ENCODE results near the gene NPHS1. TPM values are rescaled to one million over a fixed set of nuclear protein-coding genes. Genes with fewer than 3 reads are reported as not detected.
A peak's percentile ranks its signal among the peaks of the same experiment; 100 is the strongest.
"Not testable (repeated sequence)": the region's sequence is repeated elsewhere in the genome, so short reads cannot be mapped to it uniquely, and the experiment has no call there.

The NPHS1 gene
- total RNA-seq, 1 experiment from 2014 or later: not detected

DNA sequence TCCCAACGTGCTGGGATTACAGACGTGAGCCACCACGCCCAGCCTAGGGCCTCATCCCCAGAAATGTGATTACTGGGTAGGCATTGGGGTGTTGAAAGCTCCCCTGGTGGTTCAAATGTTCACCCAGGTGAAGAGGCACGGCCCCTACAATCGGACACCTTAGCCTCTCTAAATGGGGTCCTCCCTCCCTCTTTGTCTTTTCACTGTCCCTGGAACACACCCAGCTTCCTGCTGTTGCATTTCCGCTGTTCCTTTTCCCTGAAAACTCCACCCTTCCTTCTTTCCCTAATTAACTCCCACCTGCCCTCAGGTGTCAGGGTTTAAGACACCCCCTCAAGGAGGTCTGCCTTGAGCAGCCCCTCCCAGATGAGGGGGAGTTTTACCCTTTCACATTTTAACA is 36.0 kb downstream of the NPHS1 start:
- DNase-seq (ENCODE audit: low read depth): no peak

DNA sequence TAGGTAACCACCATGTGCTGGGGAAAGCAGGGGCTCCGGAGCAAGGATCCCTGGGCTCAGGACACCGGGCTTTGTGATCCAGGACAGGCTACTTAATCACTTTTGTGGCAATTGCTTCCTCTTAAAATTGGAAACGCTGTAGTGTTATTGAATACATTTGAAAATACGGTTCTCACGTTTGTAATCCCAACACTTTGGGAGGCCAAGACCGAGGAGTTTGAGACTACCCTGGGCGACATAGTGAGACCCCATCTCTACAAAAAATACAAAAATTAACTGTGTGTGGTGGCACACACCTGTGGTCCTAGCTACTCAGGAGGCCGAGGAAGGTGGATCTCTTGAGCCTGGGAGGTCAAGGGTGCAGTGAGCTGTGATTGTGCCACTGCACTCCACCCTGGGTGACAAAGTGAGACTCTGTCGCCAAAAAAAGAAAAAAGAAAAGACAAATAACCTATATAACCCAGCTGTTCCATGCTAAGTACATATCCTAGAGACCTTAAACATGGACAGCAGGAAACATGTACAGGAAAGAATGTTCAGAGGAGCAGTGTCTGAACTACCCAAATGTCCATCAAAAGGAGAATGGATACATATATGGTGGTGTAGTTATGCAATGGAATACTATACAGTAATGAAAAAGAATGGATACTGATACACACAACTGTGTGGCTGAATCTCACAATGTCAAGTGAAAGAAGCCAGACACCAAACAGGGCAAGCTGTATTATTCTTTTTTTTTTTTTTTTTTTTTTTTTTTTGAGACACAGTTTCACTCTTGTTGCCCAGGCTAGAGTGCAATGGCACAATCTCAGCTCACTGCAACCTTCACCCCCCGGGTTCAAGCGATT is 39.0 kb downstream of the NPHS1 start:
- DNase-seq (ENCODE audit: low read depth): no peak

DNA sequence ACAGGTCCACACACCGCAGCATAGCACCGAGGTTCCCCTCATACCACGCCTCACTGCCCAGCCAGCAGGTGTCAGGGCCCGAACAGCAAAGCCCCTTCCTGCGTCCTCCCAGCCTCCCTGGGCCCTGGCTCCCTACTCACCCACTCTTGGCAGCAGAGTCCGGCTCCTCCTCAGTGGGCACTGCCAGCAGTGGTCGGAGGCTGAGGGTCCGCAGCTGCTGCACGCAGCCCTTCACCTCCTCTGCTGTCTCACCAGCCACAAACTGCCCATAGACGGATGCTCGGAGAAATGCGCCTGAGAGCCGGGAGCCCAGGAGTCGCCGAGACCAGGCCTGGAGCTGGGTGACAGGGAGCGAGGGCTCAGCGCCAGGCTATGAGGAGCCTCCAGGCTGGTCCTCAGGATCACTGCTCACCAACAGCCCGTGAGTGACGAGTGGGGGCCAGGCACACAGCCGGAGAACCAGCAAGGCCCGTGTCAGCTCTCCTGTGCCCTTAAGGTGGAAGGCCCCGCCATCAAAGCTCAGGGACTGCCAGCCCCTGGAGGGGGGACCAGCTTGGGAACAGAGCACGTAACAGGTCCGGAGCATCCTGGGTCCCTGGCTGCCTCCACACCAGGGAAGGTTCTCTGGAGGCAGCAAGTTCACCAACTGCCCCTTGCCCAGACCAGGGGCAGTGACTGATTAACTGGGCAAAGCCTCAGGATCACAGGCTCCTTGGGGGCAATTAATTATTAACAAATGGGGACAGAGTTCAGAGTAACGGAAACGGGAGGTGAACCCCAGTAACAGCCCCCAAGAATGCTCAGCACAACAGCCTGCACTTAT is 39.9 kb downstream of the NPHS1 start, which contains the start of gene PRODH2:
Gene PRODH2 (minus strand): TSS at position 626 of the 823 bp plus-strand sequence. CDS start 40 bp downstream, at position 586.
- DNase-seq (ENCODE audit: low read depth): no peak

DNA sequence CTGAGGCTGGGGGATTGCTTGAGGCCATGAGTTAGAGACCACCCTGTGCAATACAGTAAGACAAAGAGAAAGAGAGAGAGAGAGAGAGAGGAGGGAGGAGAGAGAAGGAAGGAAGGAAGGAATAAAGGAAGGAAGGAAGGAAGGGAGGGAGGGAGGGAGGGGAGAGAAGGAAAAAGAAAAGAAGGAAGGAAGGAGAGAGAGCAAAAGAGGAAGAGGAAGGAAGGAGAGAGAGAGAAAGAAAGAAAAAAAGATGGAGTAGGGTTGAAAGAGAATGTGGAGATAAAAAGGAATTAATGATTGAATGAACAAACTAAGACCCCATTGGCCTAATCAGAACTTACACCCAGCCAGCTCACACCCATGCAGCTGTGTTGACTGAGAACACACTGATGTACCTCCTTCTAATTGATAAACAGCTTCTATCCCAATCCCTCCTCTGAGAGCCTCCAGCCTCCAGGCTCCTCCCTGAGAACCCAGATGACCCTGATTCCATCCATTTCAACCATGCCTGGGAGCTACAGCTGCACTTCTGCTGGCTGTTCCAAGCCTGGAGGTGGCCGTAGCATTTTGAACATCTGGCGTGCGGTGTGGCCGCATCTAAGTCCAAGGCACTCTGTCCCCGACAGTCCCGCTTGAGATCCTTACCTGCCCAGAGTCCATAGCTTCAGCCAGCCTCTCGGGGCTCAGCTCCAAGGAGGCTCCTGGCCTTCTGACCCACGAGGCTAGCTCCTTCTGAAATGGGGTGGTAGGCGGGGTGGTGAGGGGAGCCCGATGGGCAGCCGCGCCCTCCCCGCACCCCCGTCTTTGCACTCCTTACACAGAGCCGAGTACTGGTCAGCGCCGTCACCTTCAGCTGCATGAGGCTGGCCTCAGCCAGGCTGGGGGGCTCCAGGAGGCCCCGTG is 40.7 kb downstream of the NPHS1 start:
- DNase-seq (ENCODE audit: low read depth): no peak

DNA sequence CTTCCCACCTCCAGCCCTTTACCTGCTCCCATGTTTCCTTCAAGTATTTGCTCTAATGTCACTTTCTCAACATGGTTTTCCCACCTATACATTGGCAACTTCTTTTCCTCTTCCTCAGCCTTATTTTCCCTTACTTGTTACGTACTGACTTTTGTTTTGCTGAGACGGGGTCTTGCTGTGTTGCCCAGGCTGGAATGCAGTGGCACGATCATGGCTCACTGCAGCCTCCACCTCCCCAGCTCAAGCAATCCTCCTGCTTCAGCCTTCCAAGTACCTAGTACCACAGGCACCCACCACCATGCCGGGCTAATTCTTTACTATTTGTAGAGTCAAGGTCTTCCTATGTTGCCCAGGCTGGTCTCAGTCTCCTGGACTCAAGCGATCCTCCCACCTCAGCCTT is 44.7 kb downstream of the NPHS1 start:
- DNase-seq (ENCODE audit: low read depth): no peak

DNA sequence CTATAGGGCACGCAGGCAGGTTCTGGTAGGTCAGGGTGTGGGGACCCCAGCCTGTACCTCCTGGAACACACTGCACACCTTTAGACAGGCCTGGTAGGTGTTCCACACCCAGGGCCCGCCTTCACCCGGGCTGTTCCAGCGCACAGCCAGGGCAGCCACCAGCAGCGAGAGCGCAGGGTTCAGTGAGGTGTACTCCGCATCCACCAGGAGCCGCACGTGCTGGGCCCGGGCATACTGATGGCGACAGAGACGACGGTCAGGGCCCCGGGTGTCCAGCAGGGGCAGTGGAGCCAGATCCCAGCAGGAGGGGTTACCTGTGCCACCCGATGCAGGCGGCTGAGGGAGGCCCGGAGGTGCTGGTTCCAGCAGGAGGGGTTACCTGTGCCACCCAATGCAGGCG is 45.7 kb downstream of the NPHS1 start:
- no peak for DNase-seq (ENCODE audit: low read depth)

DNA sequence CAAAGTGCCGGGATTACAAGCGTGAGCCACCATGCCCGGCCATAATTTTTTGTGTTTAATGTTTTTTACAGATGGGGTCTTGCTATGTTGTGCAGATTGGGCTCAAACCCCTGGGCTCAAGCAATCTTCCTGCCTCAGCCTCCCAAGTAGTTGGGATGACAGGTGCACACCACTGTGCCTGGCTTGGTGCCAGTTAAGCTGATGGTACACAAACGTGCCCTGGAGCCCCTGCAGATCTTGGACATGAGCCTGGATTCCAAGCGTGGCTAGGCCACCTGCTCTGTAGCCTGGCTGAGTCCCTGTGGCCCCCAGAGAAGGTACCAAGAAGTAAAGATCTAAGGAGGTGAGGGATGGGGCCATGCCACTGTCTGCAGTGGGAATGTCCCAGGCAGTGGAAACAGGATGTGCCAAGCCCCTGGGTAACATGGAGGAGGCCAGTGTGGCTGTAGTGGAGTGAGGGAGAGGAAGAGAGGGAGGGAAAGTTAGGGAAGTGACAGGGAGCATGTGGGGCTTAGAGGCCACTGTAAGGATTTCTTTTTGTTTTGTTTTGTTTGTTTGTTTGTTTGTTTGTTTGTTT is 46.7 kb downstream of the NPHS1 start:
- no peak for DNase-seq (ENCODE audit: low read depth)

DNA sequence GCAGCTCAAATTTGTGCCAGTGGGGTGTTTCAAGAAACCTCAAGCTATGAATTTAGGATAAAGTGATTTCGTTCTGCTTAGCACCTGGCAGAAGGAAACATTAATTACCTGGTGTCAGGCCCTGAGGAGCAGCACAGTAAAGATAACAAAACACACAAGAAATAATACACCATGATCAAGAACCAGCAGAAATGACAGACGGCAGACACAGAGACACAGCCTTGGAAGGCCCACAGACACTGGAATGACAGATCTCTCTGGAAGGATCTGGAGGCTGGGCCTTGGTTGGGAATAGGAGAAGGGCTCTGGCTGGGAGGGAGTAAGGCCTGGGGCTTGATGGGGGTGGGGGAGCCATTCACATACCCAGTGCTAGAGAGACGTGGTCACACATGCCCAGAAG is 50.5 kb downstream of the NPHS1 start:
- DNase-seq (ENCODE audit: low read depth): no peak

DNA sequence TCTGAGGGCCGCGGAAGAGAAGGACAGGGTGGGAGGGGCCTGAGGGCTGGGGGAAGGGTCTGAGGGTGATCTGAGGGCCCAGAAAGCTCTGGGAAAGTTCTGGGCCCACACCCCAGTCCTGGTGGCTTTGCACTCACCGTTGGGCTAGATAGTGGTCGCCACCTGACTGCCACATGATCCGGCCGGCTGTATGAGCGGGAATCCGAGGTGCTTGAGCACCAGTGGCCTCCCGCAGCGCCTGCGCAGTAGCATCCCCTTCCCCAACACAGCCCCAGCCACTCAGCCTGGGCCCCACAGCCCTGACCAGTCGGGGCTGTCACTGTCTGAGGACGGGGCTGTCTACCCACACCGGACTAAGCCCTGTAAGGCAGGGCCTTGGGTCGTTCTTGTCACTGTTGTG is 54.6 kb downstream of the NPHS1 start:
- DNase-seq (ENCODE audit: low read depth): no peak

DNA sequence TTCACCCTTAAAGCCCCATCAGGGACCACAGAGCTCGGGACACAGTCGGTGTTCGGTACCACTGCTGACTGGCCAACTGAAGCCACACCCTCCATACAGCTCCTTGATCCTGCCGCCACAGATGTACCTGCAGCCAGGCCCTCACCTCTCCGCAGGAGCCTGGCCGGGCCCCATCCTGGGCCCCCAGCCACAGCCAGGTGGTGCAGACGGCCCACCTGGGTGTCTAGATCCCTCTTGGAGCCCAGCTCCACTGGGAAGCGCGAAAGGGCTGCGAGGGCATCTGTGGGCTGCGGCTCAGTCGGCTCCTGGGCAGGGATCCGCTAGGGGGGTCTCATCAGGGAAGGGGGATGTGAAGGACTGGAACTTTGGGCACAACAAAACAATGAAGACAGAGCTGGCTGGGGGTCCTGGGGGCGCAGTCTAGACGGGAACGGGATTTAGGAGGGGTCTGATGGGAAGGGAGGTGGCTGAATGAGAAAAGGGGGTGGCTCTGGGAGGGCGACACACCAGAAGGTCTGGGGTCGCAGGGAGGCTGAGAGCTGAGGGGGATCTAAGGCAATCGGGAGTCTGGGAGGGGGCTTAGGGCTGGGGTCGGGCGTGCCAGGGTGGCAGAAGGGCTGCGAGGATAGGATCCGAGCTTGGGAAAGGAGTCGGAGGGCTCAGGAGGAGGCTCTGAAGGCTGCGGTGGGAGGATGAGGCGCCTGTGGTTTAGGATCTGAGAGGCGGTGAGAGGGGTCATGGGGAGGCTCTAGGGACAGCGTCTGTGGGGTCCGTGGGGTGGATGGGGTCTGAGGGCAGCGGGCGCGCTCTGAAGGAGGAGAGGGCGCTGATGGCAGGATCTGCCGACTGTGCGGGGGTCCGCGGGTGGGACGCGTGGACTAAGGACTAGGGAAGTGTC is 55.4 kb downstream of the NPHS1 start:
- DNase-seq (ENCODE audit: low read depth): no peak

DNA sequence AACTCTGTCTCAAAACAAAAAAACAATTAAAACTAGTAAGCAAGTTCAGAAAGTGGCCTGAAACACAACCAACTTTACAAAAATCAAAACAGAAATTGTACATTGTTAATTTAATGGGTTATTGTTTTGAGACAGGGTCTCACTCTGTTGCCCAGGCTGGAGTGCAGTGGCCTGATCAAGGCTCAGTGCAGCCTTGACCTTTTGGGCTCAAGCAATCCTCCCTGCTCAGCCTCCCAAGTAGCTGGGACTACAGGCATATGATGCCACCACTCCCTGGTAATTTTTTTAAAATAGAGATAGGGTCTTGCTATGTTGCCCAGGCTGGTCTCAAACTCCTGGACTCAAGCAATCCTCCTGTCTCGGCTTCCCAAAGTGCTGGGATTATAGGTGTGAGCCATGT is 56.7 kb downstream of the NPHS1 start:
- DNase-seq (ENCODE audit: low read depth): not testable (repeated sequence)

DNA sequence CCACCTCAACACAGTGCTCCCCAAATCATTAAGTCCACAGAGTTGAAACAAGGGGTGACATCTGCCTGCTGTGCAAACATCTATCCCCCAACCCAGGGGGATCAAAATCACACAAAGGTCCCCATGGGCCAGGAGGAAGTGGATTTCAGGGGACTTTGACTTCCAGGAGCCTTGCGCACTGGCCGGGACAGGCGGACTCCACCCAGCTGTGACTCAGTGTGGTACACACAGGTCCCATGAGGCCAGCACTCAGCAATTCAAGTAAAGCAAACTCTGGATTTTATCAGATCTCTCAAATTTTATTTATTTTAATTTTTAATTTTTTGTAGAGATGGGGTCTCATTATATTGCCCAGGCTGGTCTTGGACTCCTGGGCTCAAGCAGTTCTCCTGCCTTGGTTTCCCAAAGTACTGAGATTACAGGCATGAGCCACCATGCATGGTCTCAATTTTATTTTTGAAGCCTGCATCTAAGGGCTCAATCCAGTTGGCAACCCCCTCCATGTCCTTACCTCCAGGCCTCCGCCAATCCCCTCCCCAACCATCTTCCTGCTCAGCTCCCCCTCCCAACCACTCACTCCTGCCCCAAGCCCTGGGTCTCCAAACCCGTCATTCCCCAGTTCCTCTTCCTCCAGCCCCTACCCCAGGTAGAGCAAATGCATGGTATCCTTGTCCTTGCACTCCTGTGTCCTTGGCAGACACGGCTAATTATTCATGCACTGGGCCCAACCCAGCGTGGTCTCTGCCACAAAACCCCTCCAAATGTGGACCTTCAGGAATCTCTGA is 58.7 kb downstream of the NPHS1 start:
- peak; percentile 42 for DNase-seq (ENCODE audit: low read depth)

DNA sequence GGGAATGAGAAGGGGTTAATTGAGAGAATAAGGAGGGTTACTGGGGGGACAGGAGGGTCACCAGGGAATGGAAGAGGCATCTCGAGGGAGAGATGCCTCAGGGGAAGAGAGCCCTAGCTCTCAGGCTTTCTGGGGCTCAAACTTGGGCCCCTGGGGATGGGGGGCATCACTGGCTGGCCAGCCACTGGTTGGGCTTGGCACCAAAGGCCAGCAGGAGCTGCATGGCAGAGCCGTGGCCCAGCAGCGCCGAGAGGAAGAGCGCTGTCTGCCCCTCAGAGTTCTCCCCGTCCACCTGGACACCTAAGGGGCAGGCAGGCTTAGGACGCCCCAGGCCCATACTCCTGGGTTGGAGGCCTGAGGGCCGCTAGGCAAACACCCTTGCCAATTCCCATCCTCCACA is 59.4 kb downstream of the NPHS1 start:
- DNase-seq (ENCODE audit: low read depth): no peak

DNA sequence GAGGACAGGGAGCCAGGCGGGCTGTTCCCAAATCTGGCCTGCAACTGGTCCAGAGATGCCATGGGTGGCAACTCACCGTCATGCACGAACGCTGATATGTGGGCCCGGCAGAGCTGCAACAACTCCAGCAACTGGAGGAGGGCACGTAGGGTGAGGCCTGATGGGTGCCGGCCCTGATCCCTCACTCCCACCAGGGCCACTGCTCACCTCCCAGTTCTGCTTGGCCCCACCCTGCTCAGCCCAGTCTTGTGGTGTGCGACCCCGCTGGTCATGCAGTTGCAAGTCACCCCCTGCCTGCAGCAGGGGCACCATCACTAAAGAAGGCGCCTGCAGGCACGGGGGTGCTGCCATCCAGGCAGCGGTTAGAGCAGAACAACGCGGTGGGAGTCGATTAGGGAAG is 60.0 kb downstream of the NPHS1 start:
- no peak for DNase-seq (ENCODE audit: low read depth)

DNA sequence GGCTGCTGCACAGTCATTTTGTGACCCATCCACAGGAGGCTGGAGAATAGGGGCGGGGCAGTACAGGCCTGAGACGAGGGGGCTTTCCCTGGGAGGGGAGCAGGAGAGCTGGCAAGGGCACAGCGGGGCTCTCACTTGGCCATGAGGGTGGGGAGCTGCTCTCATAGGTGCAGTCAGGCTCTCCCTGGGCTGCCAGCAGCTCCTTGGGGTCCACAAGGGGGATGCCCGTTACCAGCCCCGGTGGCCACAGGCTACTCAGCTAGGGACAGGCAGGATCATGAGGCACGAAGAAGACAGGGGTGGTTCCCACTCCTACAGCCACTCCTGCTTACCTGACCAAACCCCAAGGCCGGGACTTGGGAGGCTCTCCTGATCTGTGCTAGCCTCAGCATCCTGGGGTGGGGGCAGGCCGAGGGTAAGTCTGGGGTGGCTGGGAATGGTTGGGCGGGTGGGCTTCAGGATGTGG is 60.5 kb downstream of the NPHS1 start:
- DNase-seq (ENCODE audit: low read depth): no peak

DNA sequence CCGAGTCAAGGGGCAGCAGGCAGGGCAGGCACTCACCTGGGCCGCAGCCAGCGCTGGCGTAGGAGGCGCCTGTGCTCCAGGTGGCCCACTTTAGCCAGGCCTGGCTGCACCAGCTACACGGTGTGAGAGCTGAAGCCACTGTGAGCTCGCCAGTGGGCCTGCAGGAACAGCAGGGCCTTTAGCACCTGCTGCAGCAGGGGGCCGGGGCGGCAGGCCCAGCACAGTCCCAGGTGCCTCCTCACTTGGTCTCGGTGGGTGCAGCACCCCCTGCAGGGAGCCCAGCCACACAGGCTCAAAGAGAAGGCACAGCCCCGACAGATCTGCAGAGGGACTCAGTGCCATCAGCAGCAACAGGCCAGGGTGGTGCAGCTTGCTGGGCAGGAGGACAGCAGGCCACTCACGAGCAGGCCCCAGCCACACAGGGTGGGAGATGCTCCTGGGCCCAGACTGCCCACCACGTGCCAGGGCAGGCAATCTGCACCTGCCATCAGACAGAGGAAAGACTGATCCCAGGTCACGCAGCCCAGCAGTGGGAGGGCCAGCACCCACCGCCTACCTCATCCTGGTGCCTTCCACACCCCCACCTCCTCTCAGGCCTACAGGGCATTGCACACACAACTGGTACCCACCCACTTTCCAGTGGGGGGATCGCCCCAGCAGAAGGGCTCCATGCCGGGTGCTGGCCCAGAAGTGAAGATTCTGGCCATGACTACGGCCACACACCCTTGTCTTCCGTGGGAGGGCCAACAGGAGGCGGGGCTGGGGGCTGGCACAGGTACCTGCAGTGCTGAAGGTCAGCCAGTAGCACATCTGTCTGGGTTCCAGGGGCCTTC is 61.1 kb downstream of the NPHS1 start:
- DNase-seq (ENCODE audit: low read depth): no peak

DNA sequence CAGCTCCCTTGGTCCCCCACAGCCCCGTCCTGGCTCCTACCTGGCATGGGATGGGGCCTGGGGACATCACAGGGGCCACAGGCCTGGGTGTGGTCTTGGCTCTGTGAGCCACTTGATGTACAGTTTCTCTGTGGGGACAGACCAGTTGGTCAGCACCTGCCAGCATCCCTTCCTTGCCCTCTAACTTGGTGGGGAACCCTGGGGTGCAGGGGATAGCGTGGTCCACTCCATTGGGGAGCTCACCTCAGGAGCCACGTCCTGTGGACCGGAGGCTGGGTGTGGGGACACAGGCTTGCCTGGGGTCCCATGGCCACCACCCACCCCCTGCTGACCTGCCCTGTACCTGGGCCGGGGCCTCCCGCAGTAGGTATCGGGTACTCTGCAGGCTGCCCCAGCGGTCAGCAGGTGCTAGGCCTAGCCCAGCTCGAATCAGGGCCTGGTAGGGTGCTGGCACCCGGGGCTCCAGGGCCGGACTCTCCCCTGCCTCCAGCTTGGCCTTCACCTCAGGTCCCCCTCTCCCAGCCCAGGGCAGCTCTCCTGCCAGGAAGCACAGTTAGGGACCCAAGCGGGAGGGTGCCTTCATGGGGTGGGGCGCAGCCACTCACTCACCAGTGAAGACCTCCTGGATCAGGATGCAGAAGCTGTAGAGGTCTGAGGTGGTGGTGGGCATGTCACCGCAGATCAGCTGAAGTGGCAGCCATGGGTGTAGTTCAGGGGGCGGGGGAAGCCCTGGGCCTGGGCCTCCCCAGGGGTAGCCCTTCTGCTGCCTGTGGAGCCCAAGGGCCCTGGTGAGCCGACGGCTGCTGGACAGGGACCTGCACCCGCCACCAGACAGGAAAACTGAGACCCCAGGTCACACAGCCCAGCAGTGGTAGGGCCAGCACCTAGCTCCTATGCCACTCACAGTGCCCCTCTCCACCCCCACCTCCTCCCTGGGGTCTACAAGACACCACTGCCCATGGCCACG is 62.0 kb downstream of the NPHS1 start:
- DNase-seq (ENCODE audit: low read depth): no peak
